HepG2 (cell line): ENCODE data around the gene ZFHX3.

Experiments
- ZNF253 ChIP-seq: sonication (generic); formaldehyde crosslinking; IDR thresholded peaks from 2 replicates; pipeline ENCODE4 v1.8.0; 2022; ENCODE audit warnings: mild to moderate bottlenecking, missing genetic modification reagents, borderline replicate concordance
- ZNF768 ChIP-seq: sonication (generic); formaldehyde crosslinking; IDR thresholded peaks from 2 replicates; pipeline ENCODE4 v1.4.0; 2020; ENCODE audit warnings: missing genetic modification reagents
- TF ChIP-seq, protein P1 (sequence below), 2 experiments: sonication (generic) in 1 of 2; formaldehyde crosslinking in 1 of 2; IDR thresholded peaks; 2 replicates each; pipeline versions ENCODE4 v1.4.0 to v1.6.1; 2016 to 2020; ENCODE audit warnings: borderline replicate concordance in 1 of 2, low read depth in 1 of 2, mild to moderate bottlenecking in 1 of 2, missing genetic modification reagents in 1 of 2
- TF ChIP-seq, protein P2 (sequence below): sonication (generic); formaldehyde crosslinking; IDR thresholded peaks from 2 replicates; pipeline ENCODE4 v1.5.0; 2020; ENCODE audit warnings: mild to moderate bottlenecking, missing genetic modification reagents, moderate library complexity
- TF ChIP-seq, protein P3 (sequence below): sonication (generic); formaldehyde crosslinking; IDR thresholded peaks from 2 replicates; pipeline ENCODE4 v1.4.0; 2020; ENCODE audit warnings: missing genetic modification reagents
- TF ChIP-seq, protein P4 (sequence below): IDR thresholded peaks from 2 replicates; pipeline ENCODE4 v1.6.1; 2016; ENCODE audit warnings: missing compliant biosample characterization, missing genetic modification reagents, borderline replicate concordance

GRCh38 chr16:72858665-72859493 lies 189.0 kb downstream of the ZFHX3 start:
- TF ChIP-seq ZNF253 (CRISPR knock-in tag) (no peak), ZNF768 (no peak)
- TF ChIP-seq, protein P1, sequence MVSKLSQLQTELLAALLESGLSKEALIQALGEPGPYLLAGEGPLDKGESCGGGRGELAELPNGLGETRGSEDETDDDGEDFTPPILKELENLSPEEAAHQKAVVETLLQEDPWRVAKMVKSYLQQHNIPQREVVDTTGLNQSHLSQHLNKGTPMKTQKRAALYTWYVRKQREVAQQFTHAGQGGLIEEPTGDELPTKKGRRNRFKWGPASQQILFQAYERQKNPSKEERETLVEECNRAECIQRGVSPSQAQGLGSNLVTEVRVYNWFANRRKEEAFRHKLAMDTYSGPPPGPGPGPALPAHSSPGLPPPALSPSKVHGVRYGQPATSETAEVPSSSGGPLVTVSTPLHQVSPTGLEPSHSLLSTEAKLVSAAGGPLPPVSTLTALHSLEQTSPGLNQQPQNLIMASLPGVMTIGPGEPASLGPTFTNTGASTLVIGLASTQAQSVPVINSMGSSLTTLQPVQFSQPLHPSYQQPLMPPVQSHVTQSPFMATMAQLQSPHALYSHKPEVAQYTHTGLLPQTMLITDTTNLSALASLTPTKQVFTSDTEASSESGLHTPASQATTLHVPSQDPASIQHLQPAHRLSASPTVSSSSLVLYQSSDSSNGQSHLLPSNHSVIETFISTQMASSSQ (IDR thresholded peaks at IDR 0.05; ENCODE audit: low read depth) = no peak
- TF ChIP-seq, protein P1 (CRISPR knock-in tag; IDR thresholded peaks at IDR 0.05; ENCODE audit: borderline replicate concordance) = no peak
- TF ChIP-seq, protein P2, sequence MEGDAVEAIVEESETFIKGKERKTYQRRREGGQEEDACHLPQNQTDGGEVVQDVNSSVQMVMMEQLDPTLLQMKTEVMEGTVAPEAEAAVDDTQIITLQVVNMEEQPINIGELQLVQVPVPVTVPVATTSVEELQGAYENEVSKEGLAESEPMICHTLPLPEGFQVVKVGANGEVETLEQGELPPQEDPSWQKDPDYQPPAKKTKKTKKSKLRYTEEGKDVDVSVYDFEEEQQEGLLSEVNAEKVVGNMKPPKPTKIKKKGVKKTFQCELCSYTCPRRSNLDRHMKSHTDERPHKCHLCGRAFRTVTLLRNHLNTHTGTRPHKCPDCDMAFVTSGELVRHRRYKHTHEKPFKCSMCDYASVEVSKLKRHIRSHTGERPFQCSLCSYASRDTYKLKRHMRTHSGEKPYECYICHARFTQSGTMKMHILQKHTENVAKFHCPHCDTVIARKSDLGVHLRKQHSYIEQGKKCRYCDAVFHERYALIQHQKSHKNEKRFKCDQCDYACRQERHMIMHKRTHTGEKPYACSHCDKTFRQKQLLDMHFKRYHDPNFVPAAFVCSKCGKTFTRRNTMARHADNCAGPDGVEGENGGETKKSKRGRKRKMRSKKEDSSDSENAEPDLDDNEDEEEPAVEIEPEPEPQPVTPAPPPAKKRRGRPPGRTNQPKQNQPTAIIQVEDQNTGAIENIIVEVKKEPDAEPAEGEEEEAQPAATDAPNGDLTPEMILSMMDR (CRISPR knock-in tag) = no peak
- TF ChIP-seq, protein P3, sequence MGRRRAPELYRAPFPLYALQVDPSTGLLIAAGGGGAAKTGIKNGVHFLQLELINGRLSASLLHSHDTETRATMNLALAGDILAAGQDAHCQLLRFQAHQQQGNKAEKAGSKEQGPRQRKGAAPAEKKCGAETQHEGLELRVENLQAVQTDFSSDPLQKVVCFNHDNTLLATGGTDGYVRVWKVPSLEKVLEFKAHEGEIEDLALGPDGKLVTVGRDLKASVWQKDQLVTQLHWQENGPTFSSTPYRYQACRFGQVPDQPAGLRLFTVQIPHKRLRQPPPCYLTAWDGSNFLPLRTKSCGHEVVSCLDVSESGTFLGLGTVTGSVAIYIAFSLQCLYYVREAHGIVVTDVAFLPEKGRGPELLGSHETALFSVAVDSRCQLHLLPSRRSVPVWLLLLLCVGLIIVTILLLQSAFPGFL (CRISPR knock-in tag) = no peak
- TF ChIP-seq, protein P4, sequence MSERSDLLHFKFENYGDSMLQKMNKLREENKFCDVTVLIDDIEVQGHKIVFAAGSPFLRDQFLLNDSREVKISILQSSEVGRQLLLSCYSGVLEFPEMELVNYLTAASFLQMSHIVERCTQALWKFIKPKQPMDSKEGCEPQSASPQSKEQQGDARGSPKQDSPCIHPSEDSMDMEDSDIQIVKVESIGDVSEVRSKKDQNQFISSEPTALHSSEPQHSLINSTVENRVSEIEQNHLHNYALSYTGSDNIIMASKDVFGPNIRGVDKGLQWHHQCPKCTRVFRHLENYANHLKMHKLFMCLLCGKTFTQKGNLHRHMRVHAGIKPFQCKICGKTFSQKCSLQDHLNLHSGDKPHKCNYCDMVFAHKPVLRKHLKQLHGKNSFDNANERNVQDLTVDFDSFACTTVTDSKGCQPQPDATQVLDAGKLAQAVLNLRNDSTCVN (CRISPR knock-in tag) = no peak
